Thyroid gland (tissue), 4 donors: ENCODE results near the gene CSNK1D. TPM values are rescaled to one million over a fixed set of nuclear protein-coding genes. Genes with fewer than 3 reads are reported as not detected.
"Not testable (repeated sequence)": the region's sequence is repeated elsewhere in the genome, so short reads cannot be mapped to it uniquely, and the experiment has no call there.

Source experiments
- DNase-seq, 2 donors: peaks; one replicate each; pipeline ENCODE4 v3.0.0-alpha.2; 2019
- H3K27ac ChIP-seq, 3 donors: fragments of 200-600 bp; sonication (generic); 1 replicate in 2 of 3; 2 replicates in 1 of 3; pipeline ENCODE4 v1.5.1; 2016 to 2019; ENCODE audit warnings: mild to moderate bottlenecking in 1 of 3, moderate library complexity in 1 of 3
- H3K27me3 ChIP-seq: fragments of 200-600 bp; sonication (generic); one replicate; pipeline ENCODE4 v1.5.1; 2019
- H3K36me3 ChIP-seq, 2 donors: fragments of 200-600 bp; sonication (generic); one replicate each; pipeline ENCODE4 v1.5.1; 2016 to 2019
- H3K4me1 ChIP-seq, 2 donors: fragments of 200-600 bp; sonication (generic); one replicate each; pipeline ENCODE4 v1.5.1; 2017 to 2019
- H3K4me3 ChIP-seq, 3 donors: fragments of 200-600 bp; sonication (generic); replicated peaks in 1 of 3; 1 replicate in 2 of 3; 2 replicates in 1 of 3; pipeline ENCODE4 v1.5.1; 2016; ENCODE audit warnings: mild to moderate bottlenecking in 1 of 3
- H3K9me3 ChIP-seq: fragments of 200-600 bp; sonication (generic); one replicate; pipeline ENCODE4 v1.5.1; 2017
- POLR2A ChIP-seq, 2 donors: fragments of 450-650 bp; IDR thresholded peaks; one replicate each; pipeline ENCODE4 v1.6.1; 2017; ENCODE audit warnings: antibody characterized with exemption in 2 of 2, mild to moderate bottlenecking in 2 of 2, moderate library complexity in 1 of 2
- WGBS, 2 donors: methylation state at CpG; one replicate each; pipeline ENCODE4 v1.1.5; 2017; 5-methylcytosine and 5-hydroxymethylcytosine counted together
- intact Hi-C: fragments of 100-400 bp; cut with DNase I; formaldehyde crosslinking; loops from one replicate; pipeline ENCODE4 v1.15.1; 2023
- total RNA-seq, 4 donors: library from RNA; depleted of rRNA; stranded (reverse); fragments of >200 nt; gene quantifications; one replicate each; pipeline ENCODE4 v1.2.3, GENCODE V29; 2016
- TF ChIP-seq, protein P1 (sequence below), 6 experiments: fragments of 200-600 bp in 3 of 6; fragments of 450-650 bp in 3 of 6; sonication (generic) in 3 of 6; IDR thresholded peaks; one replicate each; pipeline ENCODE4 v1.5.1; 2016 to 2019; ENCODE audit warnings: antibody characterized with exemption in 6 of 6, mild to moderate bottlenecking in 2 of 6, inconsistent platforms in 1 of 6, moderate library complexity in 1 of 6

CSNK1D gene
- total RNA-seq, 4 donors from 2014 or later = 47.3 to 91.2 (median 88.7) TPM

GRCh38 chr17:82215095-82215971 is 58.2 kb downstream of the CSNK1D start:
- DNase-seq = no peak
- no peaks in the 10 kb centered on the region for H3K9me3 ChIP-seq
- H3K27ac ChIP-seq = no peak overlapping the region
- peaks cover 24 to 37% of the 10 kb centered on the region in 2 donors for H3K4me1 ChIP-seq
- intact Hi-C loops = no loop called here
- TF ChIP-seq, protein P1, sequence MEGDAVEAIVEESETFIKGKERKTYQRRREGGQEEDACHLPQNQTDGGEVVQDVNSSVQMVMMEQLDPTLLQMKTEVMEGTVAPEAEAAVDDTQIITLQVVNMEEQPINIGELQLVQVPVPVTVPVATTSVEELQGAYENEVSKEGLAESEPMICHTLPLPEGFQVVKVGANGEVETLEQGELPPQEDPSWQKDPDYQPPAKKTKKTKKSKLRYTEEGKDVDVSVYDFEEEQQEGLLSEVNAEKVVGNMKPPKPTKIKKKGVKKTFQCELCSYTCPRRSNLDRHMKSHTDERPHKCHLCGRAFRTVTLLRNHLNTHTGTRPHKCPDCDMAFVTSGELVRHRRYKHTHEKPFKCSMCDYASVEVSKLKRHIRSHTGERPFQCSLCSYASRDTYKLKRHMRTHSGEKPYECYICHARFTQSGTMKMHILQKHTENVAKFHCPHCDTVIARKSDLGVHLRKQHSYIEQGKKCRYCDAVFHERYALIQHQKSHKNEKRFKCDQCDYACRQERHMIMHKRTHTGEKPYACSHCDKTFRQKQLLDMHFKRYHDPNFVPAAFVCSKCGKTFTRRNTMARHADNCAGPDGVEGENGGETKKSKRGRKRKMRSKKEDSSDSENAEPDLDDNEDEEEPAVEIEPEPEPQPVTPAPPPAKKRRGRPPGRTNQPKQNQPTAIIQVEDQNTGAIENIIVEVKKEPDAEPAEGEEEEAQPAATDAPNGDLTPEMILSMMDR (IDR thresholded peaks at IDR 0.05) = no peak
- TF ChIP-seq POLR2A (IDR thresholded peaks at IDR 0.05) = no peak
- no peak overlapping the region for H3K4me3 ChIP-seq
- WGBS, 2 donors = 73 to 84% methylated on average over 19 to 22 of the region's 25 CpGs
- no peaks in the 10 kb centered on the region for H3K27me3 ChIP-seq
- no peaks in the 10 kb centered on the region for H3K36me3 ChIP-seq

GRCh38 chr17:82214012-82214628 is 59.4 kb downstream of the CSNK1D start:
- TF ChIP-seq, protein P1 (IDR thresholded peaks at IDR 0.05) = no peak
- no peak for TF ChIP-seq POLR2A (IDR thresholded peaks at IDR 0.05)
- intact Hi-C loops = no loop called here

DNA sequence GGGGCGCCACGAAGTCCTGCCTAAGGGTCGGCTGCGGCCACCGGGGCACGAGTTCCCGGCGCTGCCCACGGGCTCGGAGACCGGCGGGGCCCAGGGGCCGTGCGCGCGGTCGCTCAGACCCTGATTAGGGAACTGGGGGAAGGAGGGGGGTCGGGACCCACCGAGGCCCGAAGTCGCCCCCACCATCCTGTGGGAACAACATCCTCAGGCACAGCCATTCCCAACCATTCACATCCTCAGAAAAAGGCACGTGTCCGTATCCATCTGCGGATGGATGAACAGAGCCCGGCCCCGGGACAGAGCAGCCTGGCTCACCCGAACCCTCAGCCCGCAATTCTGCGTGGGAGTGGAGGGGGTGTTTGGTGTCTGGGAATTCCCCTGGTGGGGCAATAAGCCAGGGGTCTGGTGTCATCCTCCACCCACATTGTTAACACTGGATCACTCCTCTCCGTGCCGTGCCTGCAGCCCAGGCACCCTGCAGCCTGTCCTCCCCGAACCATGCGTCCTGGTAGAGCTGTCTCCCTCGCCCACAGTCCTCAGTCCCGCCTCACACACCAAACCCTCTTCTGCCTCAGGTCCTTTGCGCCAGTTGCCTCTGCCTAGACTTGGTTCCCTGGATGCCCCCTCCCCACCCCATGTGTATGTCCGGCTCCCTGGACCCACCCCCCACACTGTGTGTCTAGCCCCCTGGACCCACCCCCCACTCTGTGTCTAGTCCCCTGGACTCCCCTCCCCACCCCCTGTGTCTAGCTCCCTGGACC is 60.1 kb downstream of the CSNK1D start:
- TF ChIP-seq, protein P1 (IDR thresholded peaks at IDR 0.05) = no peak
- Histone ChIP-seq H3K4me1 (peaks cover 24 to 37% of the 10 kb centered on the region in 2 donors), H3K36me3 (no peaks in the 10 kb centered on the region)

More at GRCh38 chr17:82214012-82214628, 59.4 kb downstream of the CSNK1D start:
- Histone ChIP-seq H3K27me3 (no peaks in the 10 kb centered on the region), H3K36me3 (no peaks in the 10 kb centered on the region), H3K4me1 (peaks cover 24 to 37% of the 10 kb centered on the region in 2 donors), H3K27ac (no peak overlapping the region), H3K4me3 (no peak overlapping the region), H3K9me3 (no peaks in the 10 kb centered on the region)
- 84 to 89% methylated on average over 5 to 10 of the region's 11 CpGs for WGBS, 2 donors
- DNase-seq = no peak

DNA sequence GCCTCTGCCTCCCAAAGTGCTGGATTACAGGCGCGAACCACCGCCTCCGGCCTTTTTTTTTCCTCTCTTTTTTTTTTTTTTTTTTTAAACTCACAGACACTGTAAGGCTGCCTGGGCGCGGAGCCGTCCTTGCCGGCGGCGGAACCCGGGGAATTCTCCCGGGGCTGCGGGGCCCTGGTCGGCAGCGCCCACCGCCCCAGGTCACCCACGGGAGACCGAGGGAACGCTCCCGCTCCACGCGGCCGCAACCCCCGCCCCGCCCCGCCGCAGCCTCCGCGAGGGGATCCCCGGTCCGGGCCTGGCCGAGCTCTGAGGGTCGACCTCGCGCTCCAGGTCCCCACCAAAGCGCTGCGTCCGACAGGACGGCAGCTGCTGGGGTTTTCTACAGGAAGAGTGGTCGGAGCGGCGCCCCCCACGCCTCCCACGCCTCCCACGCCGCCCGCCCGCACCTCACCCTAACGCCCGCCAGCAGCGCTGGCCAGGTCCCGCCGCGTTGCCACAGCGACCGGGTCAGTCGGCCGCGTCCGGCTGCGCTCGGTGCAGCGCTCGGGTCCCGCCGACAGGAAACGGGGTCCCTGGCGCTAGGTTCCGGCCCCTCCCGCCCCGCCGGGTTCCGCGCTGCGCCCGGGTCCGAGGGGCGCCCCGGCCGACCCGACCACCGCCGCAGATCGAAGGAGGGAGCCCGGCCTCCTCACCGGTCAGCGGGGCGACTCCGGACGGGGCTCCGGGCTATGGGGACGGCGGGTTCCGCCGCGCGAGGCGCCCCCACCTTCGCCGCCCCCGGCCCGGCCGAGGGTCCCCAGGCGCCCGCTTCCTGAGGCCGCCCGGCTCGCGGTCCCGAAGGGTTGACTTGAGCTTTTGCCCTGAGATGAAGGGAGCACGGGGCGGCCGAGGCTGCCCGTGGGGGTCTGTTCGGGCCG is 60.9 kb downstream of the CSNK1D start, which contains the start of gene CCDC57:
Gene CCDC57, minus strand, starts transcription at position 512 of the 920 bp plus-strand sequence. CDS start 10,898 bp downstream, outside the sequence.
- intact Hi-C loops = no loop called here
- Histone ChIP-seq H3K27ac (peak within 1 kb of the TSS; percentile 81 to 86 (median 84)), H3K27me3 (no peaks in the 10 kb centered on the region), H3K4me3 (peak within 1 kb of the TSS; percentile 30 to 95 (median 66)), H3K36me3 (no peaks in the 10 kb centered on the region), H3K9me3 (no peaks in the 10 kb centered on the region), H3K4me1 (peaks cover 24 to 32% of the 10 kb centered on the region in 2 donors)
- DNase-seq = peak; percentile 82 to 84
- peak in 1 of 2 donors; percentile 74 for TF ChIP-seq POLR2A (IDR thresholded peaks at IDR 0.05)
- TF ChIP-seq, protein P1 (IDR thresholded peaks at IDR 0.05) = peak in 3 of 6 experiments; percentile 16 to 37 (median 28)
- WGBS, 2 donors = 0% methylated on average over 20 to 44 of the region's 116 CpGs

More for the DNA sequence above, 60.1 kb downstream of the CSNK1D start:
- Histone ChIP-seq H3K4me3 (peak overlapping the region; percentile 23 to 95 (median 66)), H3K9me3 (no peaks in the 10 kb centered on the region), H3K27ac (peak overlapping the region; percentile 81 to 86 (median 84)), H3K27me3 (no peaks in the 10 kb centered on the region)
- intact Hi-C loops = no loop called here
- WGBS, 2 donors = 11 to 42% methylated on average over 8 to 28 of the region's 37 CpGs
- peak; percentile 44 to 50 for DNase-seq

DNA sequence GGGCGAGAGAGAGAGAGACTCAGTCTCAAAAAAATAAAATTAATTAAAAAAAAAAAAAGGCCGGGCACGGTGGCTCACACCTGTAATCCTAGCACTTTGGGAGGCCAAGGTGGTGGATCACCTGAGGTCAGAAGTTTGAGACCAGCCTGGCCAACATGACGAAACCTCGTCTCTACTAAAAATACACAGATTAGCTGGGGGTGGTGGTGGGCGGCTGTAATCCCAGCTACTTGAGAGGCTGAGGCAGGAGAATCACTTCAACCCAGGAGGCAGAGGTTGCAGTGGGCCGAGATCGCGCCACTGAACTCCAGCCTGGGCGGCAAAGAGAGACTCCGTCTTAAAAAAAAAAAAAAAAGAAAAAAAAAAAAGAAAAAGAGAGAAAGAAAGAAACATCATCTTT is 62.8 kb downstream of the CSNK1D start:
- H3K4me1 ChIP-seq = peaks cover 16 to 21% of the 10 kb centered on the region in 2 donors
- H3K4me3 ChIP-seq, DNase-seq, H3K9me3 ChIP-seq, H3K36me3 ChIP-seq, H3K27me3 ChIP-seq, H3K27ac ChIP-seq, intact Hi-C loops: not testable (repeated sequence)
- WGBS, 2 donors = 95 to 96% methylated on average over 11 of the region's 11 CpGs
